Measurements from ENCODE around the gene CNTLN.
A peak's percentile ranks its signal among the peaks of the same experiment; 100 is the strongest.

Gene CNTLN

GRCh38 chr9:17291766-17292165 lies 156.9 kb downstream of the CNTLN start:
- Histone ChIP-seq H3K4ac (ENCODE audit: low read depth, low read length) (no peak overlapping the region), H3K4me3 (ENCODE audit: low read depth, low read length) (no peak overlapping the region), H3K9me3 (ENCODE audit: insufficient read depth, low read depth, low read length) (no peaks in the 10 kb centered on the region), H2BK12ac (ENCODE audit: low read length) (no peak overlapping the region), H3K4me2 (ENCODE audit: low read length) (no peak overlapping the region), H2AFZ (ENCODE audit: insufficient read depth, low read length, poor library complexity) (no peak overlapping the region), H2BK5ac (ENCODE audit: low read depth, low read length, poor library complexity) (no peak overlapping the region), H3K36me3 (ENCODE audit: control insufficient read depth in 1 of 2, insufficient read depth in 2 of 2, low read length in 2 of 2) (no peaks in the 10 kb centered on the region), H3K23ac (ENCODE audit: low read length) (no peak overlapping the region), H3K14ac (ENCODE audit: low read length) (no peak overlapping the region), H3K18ac (ENCODE audit: low read length) (no peak overlapping the region), H3K4me1 (ENCODE audit: control insufficient read depth in 1 of 2, insufficient read depth in 2 of 2, low read length in 2 of 2) (no peaks in the 10 kb centered on the region), H2BK120ac (ENCODE audit: insufficient read depth, low read length, poor library complexity) (no peak overlapping the region), H4K8ac (ENCODE audit: low read depth, low read length) (no peak overlapping the region), H2AK5ac (ENCODE audit: low read length) (no peak overlapping the region), H3K9ac (ENCODE audit: low read length) (no peak overlapping the region), H3K79me1 (ENCODE audit: low read length) (no peaks in the 10 kb centered on the region), H4K91ac (ENCODE audit: low read depth, low read length) (no peak overlapping the region), H4K12ac (ENCODE audit: low read depth, low read length) (no peak overlapping the region), H3K27me3 (ENCODE audit: insufficient read depth, low read length) (no peaks in the 10 kb centered on the region), H3K27ac (ENCODE audit: low read depth, low read length) (no peak overlapping the region), H3K79me2 (ENCODE audit: control insufficient read depth, insufficient read depth, low read length, poor library complexity) (no peaks in the 10 kb centered on the region)
- WGBS (ENCODE audit: extremely low coverage, insufficient coverage, insufficient read length): no CpG with 5 or more reads among the region's 2 CpGs
- DNase-seq: no peak

DNA sequence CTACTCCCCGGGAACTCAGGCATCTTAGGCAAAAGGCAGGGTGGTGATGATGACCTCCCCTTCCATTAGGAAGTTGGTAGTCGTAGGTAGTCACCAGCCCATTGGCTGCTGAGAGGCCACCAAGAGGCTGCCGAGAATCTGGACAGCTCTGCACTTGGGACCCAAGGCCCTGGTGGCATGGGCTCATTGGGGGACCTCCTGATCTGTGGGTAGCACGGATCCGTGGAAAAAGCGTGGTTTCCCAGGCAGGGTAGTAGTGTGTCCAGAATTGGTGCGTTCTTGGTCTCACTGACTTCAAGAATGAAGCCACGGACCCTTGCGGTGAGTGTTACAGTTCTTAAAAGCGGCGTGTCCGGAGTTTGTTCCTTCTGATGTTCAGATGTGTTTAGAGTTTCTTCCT lies 158.8 kb downstream of the CNTLN start:
- Histone ChIP-seq H3K9ac (ENCODE audit: low read length) (no peak overlapping the region), H4K91ac (ENCODE audit: low read depth, low read length) (no peak overlapping the region), H2AK5ac (ENCODE audit: low read length) (no peak overlapping the region), H4K12ac (ENCODE audit: low read depth, low read length) (no peak overlapping the region), H3K4me2 (ENCODE audit: low read length) (no peak overlapping the region), H3K4ac (ENCODE audit: low read depth, low read length) (no peak overlapping the region), H4K8ac (ENCODE audit: low read depth, low read length) (no peak overlapping the region), H2AFZ (ENCODE audit: insufficient read depth, low read length, poor library complexity) (no peak overlapping the region), H2BK5ac (ENCODE audit: low read depth, low read length, poor library complexity) (no peak overlapping the region), H2BK120ac (ENCODE audit: insufficient read depth, low read length, poor library complexity) (no peak overlapping the region), H3K14ac (ENCODE audit: low read length) (no peak overlapping the region), H3K23ac (ENCODE audit: low read length) (no peak overlapping the region), H3K4me3 (ENCODE audit: low read depth, low read length) (peak overlapping the region; percentile 11), H3K18ac (ENCODE audit: low read length) (no peak overlapping the region), H3K36me3 (ENCODE audit: control insufficient read depth in 1 of 2, insufficient read depth in 2 of 2, low read length in 2 of 2) (no peaks in the 10 kb centered on the region), H3K27me3 (ENCODE audit: insufficient read depth, low read length) (no peaks in the 10 kb centered on the region), H3K27ac (ENCODE audit: low read depth, low read length) (no peak overlapping the region), H3K9me3 (ENCODE audit: insufficient read depth, low read depth, low read length) (no peaks in the 10 kb centered on the region), H3K79me1 (ENCODE audit: low read length) (no peaks in the 10 kb centered on the region), H3K79me2 (ENCODE audit: control insufficient read depth, insufficient read depth, low read length, poor library complexity) (no peaks in the 10 kb centered on the region), H3K4me1 (ENCODE audit: control insufficient read depth in 1 of 2, insufficient read depth in 2 of 2, low read length in 2 of 2) (no peaks in the 10 kb centered on the region), H2BK12ac (ENCODE audit: low read length) (no peak overlapping the region)
- WGBS (ENCODE audit: extremely low coverage, insufficient coverage, insufficient read length): no CpG with 5 or more reads among the region's 12 CpGs
- DNase-seq: no peak

- Histone ChIP-seq H3K36me3 (ENCODE audit: control insufficient read depth in 1 of 2, insufficient read depth in 2 of 2, low read length in 2 of 2) (no peaks in the 10 kb centered on the region), H3K23ac (ENCODE audit: low read length) (no peak overlapping the region), H4K8ac (ENCODE audit: low read depth, low read length) (no peak overlapping the region), H4K12ac (ENCODE audit: low read depth, low read length) (no peak overlapping the region), H3K4ac (ENCODE audit: low read depth, low read length) (no peak overlapping the region), H3K4me3 (ENCODE audit: low read depth, low read length) (no peak overlapping the region), H3K9ac (ENCODE audit: low read length) (no peak overlapping the region), H2BK120ac (ENCODE audit: insufficient read depth, low read length, poor library complexity) (no peak overlapping the region), H3K27ac (ENCODE audit: low read depth, low read length) (no peak overlapping the region), H3K27me3 (ENCODE audit: insufficient read depth, low read length) (no peaks in the 10 kb centered on the region), H3K18ac (ENCODE audit: low read length) (no peak overlapping the region), H2AFZ (ENCODE audit: insufficient read depth, low read length, poor library complexity) (no peak overlapping the region), H3K4me2 (ENCODE audit: low read length) (no peak overlapping the region), H4K91ac (ENCODE audit: low read depth, low read length) (no peak overlapping the region), H3K4me1 (ENCODE audit: control insufficient read depth in 1 of 2, insufficient read depth in 2 of 2, low read length in 2 of 2) (no peaks in the 10 kb centered on the region), H3K79me2 (ENCODE audit: control insufficient read depth, insufficient read depth, low read length, poor library complexity) (no peaks in the 10 kb centered on the region), H2BK12ac (ENCODE audit: low read length) (no peak overlapping the region), H2BK5ac (ENCODE audit: low read depth, low read length, poor library complexity) (no peak overlapping the region), H3K14ac (ENCODE audit: low read length) (no peak overlapping the region), H3K79me1 (ENCODE audit: low read length) (no peaks in the 10 kb centered on the region), H2AK5ac (ENCODE audit: low read length) (no peak overlapping the region), H3K9me3 (ENCODE audit: insufficient read depth, low read depth, low read length) (no peaks in the 10 kb centered on the region)
- no CpG with 5 or more reads among the region's 41 CpGs for WGBS (ENCODE audit: extremely low coverage, insufficient coverage, insufficient read length)
- DNase-seq: no peak
Measured at GRCh38 chr9:17294822-17295624, 160.2 kb downstream of the CNTLN start.

GRCh38 chr9:17315341-17315740 lies 180.5 kb downstream of the CNTLN start:
- Histone ChIP-seq H3K36me3 (ENCODE audit: control insufficient read depth in 1 of 2, insufficient read depth in 2 of 2, low read length in 2 of 2) (no peaks in the 10 kb centered on the region), H4K12ac (ENCODE audit: low read depth, low read length) (no peak overlapping the region), H3K9ac (ENCODE audit: low read length) (no peak overlapping the region), H2BK12ac (ENCODE audit: low read length) (no peak overlapping the region), H2AFZ (ENCODE audit: insufficient read depth, low read length, poor library complexity) (no peak overlapping the region), H3K14ac (ENCODE audit: low read length) (no peak overlapping the region), H3K27me3 (ENCODE audit: insufficient read depth, low read length) (no peaks in the 10 kb centered on the region), H3K4me2 (ENCODE audit: low read length) (no peak overlapping the region), H3K4ac (ENCODE audit: low read depth, low read length) (no peak overlapping the region), H2BK120ac (ENCODE audit: insufficient read depth, low read length, poor library complexity) (no peak overlapping the region), H3K79me1 (ENCODE audit: low read length) (no peaks in the 10 kb centered on the region), H4K8ac (ENCODE audit: low read depth, low read length) (no peak overlapping the region), H2AK5ac (ENCODE audit: low read length) (no peak overlapping the region), H3K27ac (ENCODE audit: low read depth, low read length) (no peak overlapping the region), H3K4me1 (ENCODE audit: control insufficient read depth in 1 of 2, insufficient read depth in 2 of 2, low read length in 2 of 2) (no peaks in the 10 kb centered on the region), H3K18ac (ENCODE audit: low read length) (no peak overlapping the region), H3K4me3 (ENCODE audit: low read depth, low read length) (no peak overlapping the region), H3K79me2 (ENCODE audit: control insufficient read depth, insufficient read depth, low read length, poor library complexity) (no peaks in the 10 kb centered on the region), H3K9me3 (ENCODE audit: insufficient read depth, low read depth, low read length) (no peaks in the 10 kb centered on the region), H2BK5ac (ENCODE audit: low read depth, low read length, poor library complexity) (no peak overlapping the region), H3K23ac (ENCODE audit: low read length) (no peak overlapping the region), H4K91ac (ENCODE audit: low read depth, low read length) (no peak overlapping the region)
- DNase-seq: no peak
